Mononuclear cell (primary cell): ENCODE results near the gene KIF1C. TPM values are rescaled to one million over a fixed set of nuclear protein-coding genes. Genes with fewer than 3 reads are reported as not detected.
"Not testable (repeated sequence)": the region's sequence is repeated elsewhere in the genome, so short reads cannot be mapped to it uniquely, and the experiment has no call there.

ENCODE experiments used
- H3K27me3 ChIP-seq: 2 replicates; pipeline ENCODE4 v1.6.0; 2011; ENCODE audit warnings: low read length, control low read depth; ENCODE audit not compliant: insufficient read depth
- H3K4me1 ChIP-seq: 2 replicates; pipeline ENCODE4 v1.5.1; 2011; ENCODE audit warnings: mild to moderate bottlenecking, low read length, control low read depth; ENCODE audit not compliant: insufficient read depth
- H3K4me3 ChIP-seq: 2 replicates; pipeline ENCODE4 v1.5.1; 2011; ENCODE audit warnings: mild to moderate bottlenecking, low read length, moderate library complexity
- H3K9me3 ChIP-seq: 2 replicates; pipeline ENCODE4 v1.5.1; 2011; ENCODE audit warnings: low read depth, mild to moderate bottlenecking, control low read depth, low read length
- total RNA-seq: library from RNA; depleted of rRNA; stranded (reverse); fragments of >200 nt; gene quantifications from one replicate; pipeline ENCODE4 v1.2.3, GENCODE V29; 2012

The KIF1C gene
- total RNA-seq, 1 donor, result 8.1 TPM

GRCh38 chr17:5014357-5014756 is 16.6 kb downstream of the KIF1C start:
- H3K4me1 ChIP-seq, result peaks cover 14% of the 10 kb centered on the region
- H3K4me3 ChIP-seq, result no peak overlapping the region
- no peaks in the 10 kb centered on the region for H3K9me3 ChIP-seq
- H3K27me3 ChIP-seq, result no peaks in the 10 kb centered on the region

- no peaks in the 10 kb centered on the region for H3K9me3 ChIP-seq
- H3K4me1 ChIP-seq, result peaks cover 18% of the 10 kb centered on the region
- no peak overlapping the region for H3K4me3 ChIP-seq
- no peaks in the 10 kb centered on the region for H3K27me3 ChIP-seq
Observed at GRCh38 chr17:5019475-5019956, 21.8 kb downstream of the KIF1C start.

- peaks cover 18% of the 10 kb centered on the region for H3K4me1 ChIP-seq
- H3K4me3 ChIP-seq, result no peak overlapping the region
- H3K27me3 ChIP-seq, result no peaks in the 10 kb centered on the region
- no peaks in the 10 kb centered on the region for H3K9me3 ChIP-seq
Observed at GRCh38 chr17:5020502-5021023, 22.8 kb downstream of the KIF1C start.

- Histone ChIP-seq H3K27me3 (no peaks in the 10 kb centered on the region), H3K9me3 (no peaks in the 10 kb centered on the region), H3K4me1 (peaks cover 8% of the 10 kb centered on the region), H3K4me3 (no peak overlapping the region)
Observed at GRCh38 chr17:5022171-5022711, 24.5 kb downstream of the KIF1C start.

GRCh38 chr17:5023588-5024147 is 25.9 kb downstream of the KIF1C start:
- no peak overlapping the region for H3K4me3 ChIP-seq
- H3K4me1 ChIP-seq, result peaks cover 4% of the 10 kb centered on the region
- H3K9me3 ChIP-seq, result no peaks in the 10 kb centered on the region
- no peaks in the 10 kb centered on the region for H3K27me3 ChIP-seq

- peaks cover 4% of the 10 kb centered on the region for H3K4me1 ChIP-seq
- no peaks in the 10 kb centered on the region for H3K9me3 ChIP-seq
- no peak overlapping the region for H3K4me3 ChIP-seq
- H3K27me3 ChIP-seq, result no peaks in the 10 kb centered on the region
Observed at GRCh38 chr17:5024604-5025003, 26.9 kb downstream of the KIF1C start.

- no peaks in the 10 kb centered on the region for H3K27me3 ChIP-seq
- H3K9me3 ChIP-seq, result no peaks in the 10 kb centered on the region
- H3K4me3 ChIP-seq, result no peak overlapping the region
- H3K4me1 ChIP-seq, result peaks cover 19% of the 10 kb centered on the region
Observed at GRCh38 chr17:5027299-5027698, 29.5 kb downstream of the KIF1C start.

- no peaks in the 10 kb centered on the region for H3K9me3 ChIP-seq
- no peak overlapping the region for H3K4me3 ChIP-seq
- H3K27me3 ChIP-seq, result no peaks in the 10 kb centered on the region
- peaks cover 19% of the 10 kb centered on the region for H3K4me1 ChIP-seq
Observed at GRCh38 chr17:5027916-5028315, 30.2 kb downstream of the KIF1C start.

- H3K9me3 ChIP-seq, H3K4me3 ChIP-seq, H3K27me3 ChIP-seq: not testable (repeated sequence)
- peaks cover 19% of the 10 kb centered on the region for H3K4me1 ChIP-seq
Observed at GRCh38 chr17:5030168-5030567, 32.4 kb downstream of the KIF1C start.

GRCh38 chr17:5031365-5032082 is 33.8 kb downstream of the KIF1C start:
- Histone ChIP-seq H3K27me3 (peaks cover 3% of the 10 kb centered on the region), H3K4me3 (peak overlapping the region; percentile 26), H3K9me3 (no peaks in the 10 kb centered on the region), H3K4me1 (peaks cover 19% of the 10 kb centered on the region)

GRCh38 chr17:5032865-5033264 is 35.1 kb downstream of the KIF1C start:
- peaks cover 19% of the 10 kb centered on the region for H3K4me1 ChIP-seq
- H3K4me3 ChIP-seq, result no peak overlapping the region
- peaks cover 3% of the 10 kb centered on the region for H3K27me3 ChIP-seq
- H3K9me3 ChIP-seq, result no peaks in the 10 kb centered on the region

- H3K4me1 ChIP-seq, result peaks cover 19% of the 10 kb centered on the region
- H3K27me3 ChIP-seq, result peaks cover 3% of the 10 kb centered on the region
- no peak overlapping the region for H3K4me3 ChIP-seq
- H3K9me3 ChIP-seq, result no peaks in the 10 kb centered on the region
Observed at GRCh38 chr17:5033352-5034015, 35.7 kb downstream of the KIF1C start.

- Histone ChIP-seq H3K27me3 (peaks cover 3% of the 10 kb centered on the region), H3K9me3 (no peaks in the 10 kb centered on the region), H3K4me3 (no peak overlapping the region), H3K4me1 (peaks cover 19% of the 10 kb centered on the region)
Observed at GRCh38 chr17:5034063-5034462, 36.3 kb downstream of the KIF1C start.

GRCh38 chr17:5034651-5035050 is 36.9 kb downstream of the KIF1C start:
- Histone ChIP-seq H3K4me1 (peaks cover 19% of the 10 kb centered on the region), H3K4me3 (no peak overlapping the region), H3K9me3 (no peaks in the 10 kb centered on the region), H3K27me3 (peaks cover 3% of the 10 kb centered on the region)

GRCh38 chr17:5035315-5035714 is 37.6 kb downstream of the KIF1C start, which contains the start of gene SLC52A1:
Gene SLC52A1, minus strand, starts transcription at chr17:5035426. Its CDS starts 820 bp downstream, at chr17:5034606.
- Histone ChIP-seq H3K27me3 (peaks cover 3% of the 10 kb centered on the region), H3K9me3 (no peaks in the 10 kb centered on the region), H3K4me1 (peaks cover 17% of the 10 kb centered on the region), H3K4me3 (no peak within 1 kb of the TSS)
